ENCODE measurements around the gene PADI1. TPM values are rescaled to one million over a fixed set of nuclear protein-coding genes. Genes with fewer than 3 reads are reported as not detected.

PADI1 gene
- total RNA-seq, 1 experiment from 2014 or later, result 0.37 TPM

DNA sequence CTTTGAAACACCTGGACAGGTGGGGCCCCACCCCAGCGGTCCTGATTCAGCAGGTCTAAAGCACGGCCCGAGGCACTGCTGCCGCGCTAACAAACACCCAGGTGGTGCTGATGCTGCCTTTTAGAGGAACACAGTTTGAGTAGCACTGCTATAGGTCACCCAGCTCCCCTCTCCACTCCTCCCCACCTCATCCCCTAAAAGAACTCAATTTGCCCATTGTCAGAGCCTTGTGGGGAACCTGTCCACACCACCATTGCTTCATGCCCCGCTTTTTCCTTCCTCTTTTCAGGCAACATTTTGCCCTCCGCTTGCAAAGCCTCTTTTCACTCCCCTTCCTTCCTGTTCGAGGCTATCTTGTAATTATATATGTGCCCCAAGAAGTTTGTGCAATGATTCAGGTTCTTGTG, 76.8 kb downstream of the PADI1 start:
- ATAC-seq, result no peak
- CTCF ChIA-PET, result no interaction called here
- no TSS peak for BruUV-seq (replicated peaks)

DNA sequence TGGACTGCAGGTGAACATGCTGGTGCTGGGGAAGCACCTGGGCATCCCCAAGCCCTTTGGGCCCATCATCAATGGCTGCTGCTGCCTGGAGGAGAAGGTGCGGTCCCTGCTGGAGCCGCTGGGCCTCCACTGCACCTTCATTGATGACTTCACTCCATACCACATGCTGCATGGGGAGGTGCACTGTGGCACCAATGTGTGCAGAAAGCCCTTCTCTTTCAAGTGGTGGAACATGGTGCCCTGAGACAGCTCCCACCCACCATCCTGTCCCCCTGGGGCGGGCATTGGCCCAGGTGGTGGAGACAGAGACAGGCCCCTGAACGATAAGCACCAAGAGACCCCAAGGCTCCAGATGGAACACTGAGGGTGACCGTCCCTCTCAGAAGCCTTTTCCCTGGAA, 77.9 kb downstream of the PADI1 start:
- ChIA-PET RAD21 (ENCODE audit: low non-redundant PET in 1 of 2, low total read pairs in 2 of 2, uncharacterized antibody in 2 of 2, unreplicated experiment in 2 of 2) (no interaction called here), POLR2A (no interaction called here), CTCF (no interaction called here)
- no peak overlapping the region for H3K4me3 ChIP-seq (replicated peaks in 1 of 2; ENCODE audit: low read depth in 1 of 2, low read length in 2 of 2)
- no peaks in the 10 kb centered on the region for H3K9me3 ChIP-seq (ENCODE audit: control insufficient read depth in 1 of 2, insufficient read depth in 1 of 2, low read depth in 1 of 2, low read length in 2 of 2)
- peaks cover 0 to 8% of the 10 kb centered on the region in 2 experiments; a peak in 1 of 4 replicates for H3K4me1 ChIP-seq (ENCODE audit: control insufficient read depth in 1 of 2, insufficient read depth in 2 of 2, low read length in 2 of 2)
- no peak for ATAC-seq
- H3K79me2 ChIP-seq (ENCODE audit: insufficient read depth, low read length), result no peaks in the 10 kb centered on the region
- intact Hi-C loops (cut with micrococcal nuclease), result no loop called here
- H3K27ac ChIP-seq (ENCODE audit: low read depth, low read length), result no peak overlapping the region
- no peaks in the 10 kb centered on the region for H3K9me2 ChIP-seq (ENCODE audit: insufficient read depth)
- H3K36me3 ChIP-seq (ENCODE audit: control insufficient read depth in 1 of 2, insufficient read depth in 2 of 2, low read length in 2 of 2), result no peaks in the 10 kb centered on the region
- no TSS peak for BruUV-seq (replicated peaks)
- H3K4me2 ChIP-seq (ENCODE audit: low read length), result no peak overlapping the region
- no peaks in the 10 kb centered on the region for H4K20me1 ChIP-seq (ENCODE audit: insufficient read depth)
- TF ChIP-seq EZH2phosphoT487 (IDR thresholded peaks at IDR 0.05; ENCODE audit: borderline replicate concordance) (no peak), POLR2AphosphoS5 (IDR thresholded peaks at IDR 0.05; ENCODE audit: low read depth, low read length) (no peak), ELF1 (IDR thresholded peaks at IDR 0.05; ENCODE audit: borderline replicate concordance, low read depth) (no peak), CEBPB (IDR thresholded peaks at IDR 0.05; ENCODE audit: low read depth) (no peak)
- no peak overlapping the region for H3K9ac ChIP-seq (ENCODE audit: low read length)
- H2AFZ ChIP-seq (ENCODE audit: low read depth, low read length, poor library complexity, severe bottlenecking), result no peak overlapping the region
- peaks cover 3% of the 10 kb centered on the region; the same call in 1 of the 2 replicates for H3K27me3 ChIP-seq (ENCODE audit: insufficient read depth, low read length)
- no peak for DNase-seq (ENCODE audit: low read depth, low spot score)

More for the DNA sequence above, 76.8 kb downstream of the PADI1 start:
- no peaks in the 10 kb centered on the region for H3K4me1 ChIP-seq (ENCODE audit: control insufficient read depth in 1 of 2, insufficient read depth in 2 of 2, low read length in 2 of 2)
- no peak overlapping the region for H3K4me3 ChIP-seq (replicated peaks in 1 of 2; ENCODE audit: low read depth in 1 of 2, low read length in 2 of 2)
- no peak overlapping the region for H3K27ac ChIP-seq (ENCODE audit: low read depth, low read length)
- intact Hi-C loops (cut with micrococcal nuclease), result no loop called here
- H3K27me3 ChIP-seq (ENCODE audit: insufficient read depth, low read length), result peaks cover 3% of the 10 kb centered on the region; the same call in 1 of the 2 replicates
- no peak overlapping the region for H3K9ac ChIP-seq (ENCODE audit: low read length)
- H2AFZ ChIP-seq (ENCODE audit: low read depth, low read length, poor library complexity, severe bottlenecking), result no peak overlapping the region
- no peak overlapping the region for H3K4me2 ChIP-seq (ENCODE audit: low read length)
- TF ChIP-seq SRF (IDR thresholded peaks at IDR 0.05; ENCODE audit: low read depth) (no peak), RAD21 (IDR thresholded peaks at IDR 0.05; ENCODE audit: low read depth) (no peak), ZFX (IDR thresholded peaks at IDR 0.05) (no peak), POLR2A (IDR thresholded peaks at IDR 0.05; ENCODE audit: borderline replicate concordance, extremely low read depth, insufficient read depth, insufficient read length) (no peak), TCF7L2 (IDR thresholded peaks at IDR 0.05; ENCODE audit: borderline replicate concordance, extremely low read depth, insufficient read depth, insufficient read length) (no peak), EGR1 (IDR thresholded peaks at IDR 0.05; ENCODE audit: low read depth) (no peak)
- no peaks in the 10 kb centered on the region for H4K20me1 ChIP-seq (ENCODE audit: insufficient read depth)
- ChIA-PET POLR2A (no interaction called here), RAD21 (ENCODE audit: low non-redundant PET in 1 of 2, low total read pairs in 2 of 2, uncharacterized antibody in 2 of 2, unreplicated experiment in 2 of 2) (no interaction called here)
- no peaks in the 10 kb centered on the region for H3K9me2 ChIP-seq (ENCODE audit: insufficient read depth)
- no peak for DNase-seq (ENCODE audit: low read depth, low spot score)
- no peaks in the 10 kb centered on the region for H3K9me3 ChIP-seq (ENCODE audit: control insufficient read depth in 1 of 2, insufficient read depth in 1 of 2, low read depth in 1 of 2, low read length in 2 of 2)
- H3K36me3 ChIP-seq (ENCODE audit: control insufficient read depth in 1 of 2, insufficient read depth in 2 of 2, low read length in 2 of 2), result no peaks in the 10 kb centered on the region
- H3K79me2 ChIP-seq (ENCODE audit: insufficient read depth, low read length), result no peaks in the 10 kb centered on the region
